ENCODE measurements around the gene HOPX.

DNA sequence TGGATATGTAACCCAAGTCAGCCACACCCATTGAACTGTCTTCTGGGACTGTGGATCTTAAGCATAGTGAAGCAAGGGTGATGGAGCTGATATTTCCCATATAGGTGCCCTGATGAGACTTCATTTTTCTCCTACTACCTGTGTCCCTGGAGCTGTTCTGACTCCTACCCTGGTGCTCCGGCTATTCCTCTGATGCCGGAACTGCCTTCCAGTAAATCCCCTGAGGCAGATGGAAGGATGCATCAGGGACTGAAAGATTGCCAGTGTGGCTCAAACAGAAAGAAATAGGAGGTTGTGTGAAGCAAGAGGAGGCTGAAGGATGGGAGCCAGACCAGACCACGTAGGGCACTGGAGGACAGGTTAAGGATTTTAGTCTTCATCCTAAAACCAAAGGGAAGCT lies 74.7 kb downstream of the HOPX start:
- no peak for TF ChIP-seq POLR2A (IDR thresholded peaks at IDR 0.05)
- TF ChIP-seq, protein P1, sequence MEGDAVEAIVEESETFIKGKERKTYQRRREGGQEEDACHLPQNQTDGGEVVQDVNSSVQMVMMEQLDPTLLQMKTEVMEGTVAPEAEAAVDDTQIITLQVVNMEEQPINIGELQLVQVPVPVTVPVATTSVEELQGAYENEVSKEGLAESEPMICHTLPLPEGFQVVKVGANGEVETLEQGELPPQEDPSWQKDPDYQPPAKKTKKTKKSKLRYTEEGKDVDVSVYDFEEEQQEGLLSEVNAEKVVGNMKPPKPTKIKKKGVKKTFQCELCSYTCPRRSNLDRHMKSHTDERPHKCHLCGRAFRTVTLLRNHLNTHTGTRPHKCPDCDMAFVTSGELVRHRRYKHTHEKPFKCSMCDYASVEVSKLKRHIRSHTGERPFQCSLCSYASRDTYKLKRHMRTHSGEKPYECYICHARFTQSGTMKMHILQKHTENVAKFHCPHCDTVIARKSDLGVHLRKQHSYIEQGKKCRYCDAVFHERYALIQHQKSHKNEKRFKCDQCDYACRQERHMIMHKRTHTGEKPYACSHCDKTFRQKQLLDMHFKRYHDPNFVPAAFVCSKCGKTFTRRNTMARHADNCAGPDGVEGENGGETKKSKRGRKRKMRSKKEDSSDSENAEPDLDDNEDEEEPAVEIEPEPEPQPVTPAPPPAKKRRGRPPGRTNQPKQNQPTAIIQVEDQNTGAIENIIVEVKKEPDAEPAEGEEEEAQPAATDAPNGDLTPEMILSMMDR (IDR thresholded peaks at IDR 0.05), result no peak
